Skeletal muscle satellite cell (primary cell): ENCODE measurements around the gene CES2.

Source experiments
- H3K27me3 ChIP-seq: 2 replicates; pipeline ENCODE4 v1.7.0; 2013; ENCODE audit warnings: low read length; ENCODE audit not compliant: control insufficient read depth, insufficient read depth
- H3K36me3 ChIP-seq: 2 replicates; pipeline ENCODE4 v1.7.0; 2013; ENCODE audit warnings: mild to moderate bottlenecking, control low read depth, low read length; ENCODE audit not compliant: insufficient read depth
- H3K4me1 ChIP-seq: 2 replicates; pipeline ENCODE4 v1.7.0; 2013; ENCODE audit warnings: low read length; ENCODE audit not compliant: control insufficient read depth, insufficient read depth
- H3K4me2 ChIP-seq: 2 replicates; pipeline ENCODE4 v1.7.0; 2013; ENCODE audit warnings: mild to moderate bottlenecking, low read length
- H3K4me3 ChIP-seq: 2 replicates; pipeline ENCODE4 v1.7.0; 2013; ENCODE audit warnings: low read length
- H3K9ac ChIP-seq: 2 replicates; pipeline ENCODE4 v1.7.0; 2013; ENCODE audit warnings: mild to moderate bottlenecking, low read depth, low read length, moderate library complexity
- H3K9me3 ChIP-seq: replicated peaks from 2 replicates; pipeline ENCODE4 v1.7.0; 2013; ENCODE audit warnings: mild to moderate bottlenecking, control low read depth, low read length

CES2 gene

GRCh38 chr16:66923247-66923731, 12.0 kb upstream of the CES2 start:
- H3K4me1 ChIP-seq: peaks cover 45% of the 10 kb centered on the region
- no peak overlapping the region for H3K9ac ChIP-seq
- peaks cover 30% of the 10 kb centered on the region for H3K27me3 ChIP-seq
- no peaks in the 10 kb centered on the region for H3K36me3 ChIP-seq
- H3K4me2 ChIP-seq: peak overlapping the region; percentile 43
- H3K9me3 ChIP-seq: no peaks in the 10 kb centered on the region
- H3K4me3 ChIP-seq: no peak overlapping the region

GRCh38 chr16:66923866-66924265, 11.4 kb upstream of the CES2 start:
- no peak overlapping the region for H3K4me2 ChIP-seq
- H3K36me3 ChIP-seq: no peaks in the 10 kb centered on the region
- H3K9ac ChIP-seq: no peak overlapping the region
- H3K4me1 ChIP-seq: peaks cover 49% of the 10 kb centered on the region
- H3K9me3 ChIP-seq: no peaks in the 10 kb centered on the region
- H3K4me3 ChIP-seq: no peak overlapping the region
- H3K27me3 ChIP-seq: peaks cover 29% of the 10 kb centered on the region

DNA sequence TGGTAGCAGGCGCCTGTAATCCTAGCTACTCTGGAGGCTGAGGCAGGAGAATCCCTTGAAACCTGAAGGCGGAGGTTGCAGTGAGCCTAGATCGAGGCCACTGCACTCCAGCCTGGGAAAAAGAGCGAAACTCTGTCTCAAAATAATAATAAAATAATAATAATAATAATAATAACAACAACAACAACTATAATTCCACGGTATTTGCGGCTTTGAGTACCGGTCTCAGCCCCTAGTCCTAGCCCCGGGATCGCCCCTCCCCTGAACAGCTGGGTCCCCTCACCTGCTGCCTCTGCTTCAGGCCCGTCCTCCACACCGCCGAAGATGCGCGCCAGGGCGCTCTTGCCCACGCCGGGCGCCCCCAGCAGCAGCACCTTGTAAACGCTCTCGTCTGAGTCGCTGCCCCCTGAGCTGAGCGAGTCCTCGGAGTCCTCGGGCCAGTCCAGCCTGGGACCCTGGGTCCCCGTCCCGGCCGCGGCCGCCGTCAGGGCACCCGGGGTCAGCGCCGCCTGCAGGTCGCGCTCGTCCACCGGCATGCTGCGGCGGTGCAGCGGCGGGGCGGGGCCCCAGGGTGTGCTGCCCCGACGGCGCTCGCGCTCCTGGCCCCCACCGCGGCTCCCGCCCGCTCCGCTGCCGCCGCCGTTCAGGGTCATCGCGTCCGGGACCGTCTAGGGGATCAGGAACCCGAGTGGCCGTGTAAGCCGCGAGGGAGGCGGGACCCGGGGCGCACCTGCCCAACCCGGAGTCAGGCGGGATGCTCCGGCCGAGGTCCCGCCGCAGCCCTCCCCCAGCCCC, 10.6 kb upstream of the CES2 start:
- H3K9me3 ChIP-seq: no peaks in the 10 kb centered on the region
- peaks cover 49% of the 10 kb centered on the region for H3K4me1 ChIP-seq
- H3K27me3 ChIP-seq: peaks cover 21% of the 10 kb centered on the region
- peak overlapping the region; percentile 72 for H3K4me2 ChIP-seq
- no peaks in the 10 kb centered on the region for H3K36me3 ChIP-seq
- H3K4me3 ChIP-seq: peak overlapping the region; percentile 48
- no peak overlapping the region for H3K9ac ChIP-seq

- Histone ChIP-seq H3K9me3 (no peaks in the 10 kb centered on the region), H3K4me2 (peak within 1 kb of the TSS; percentile 72), H3K4me1 (peaks cover 49% of the 10 kb centered on the region), H3K27me3 (peaks cover 15% of the 10 kb centered on the region), H3K36me3 (no peaks in the 10 kb centered on the region), H3K4me3 (peak within 1 kb of the TSS; percentile 48), H3K9ac (peak within 1 kb of the TSS; percentile 27)
Observed at GRCh38 chr16:66925322-66925840, 9.9 kb upstream of the CES2 start, which contains the start of gene RRAD. RRAD (minus strand) TSS chr16:66925535; CDS start chr16:66925179, 356 bp downstream.

- H3K4me1 ChIP-seq: peaks cover 49% of the 10 kb centered on the region
- H3K36me3 ChIP-seq: no peaks in the 10 kb centered on the region
- H3K9me3 ChIP-seq: no peaks in the 10 kb centered on the region
- H3K4me2 ChIP-seq: peak overlapping the region; percentile 25
- peak overlapping the region; percentile 27 for H3K9ac ChIP-seq
- H3K4me3 ChIP-seq: no peak overlapping the region
- H3K27me3 ChIP-seq: peaks cover 9% of the 10 kb centered on the region
Observed at GRCh38 chr16:66926171-66926947, 9.0 kb upstream of the CES2 start.

DNA sequence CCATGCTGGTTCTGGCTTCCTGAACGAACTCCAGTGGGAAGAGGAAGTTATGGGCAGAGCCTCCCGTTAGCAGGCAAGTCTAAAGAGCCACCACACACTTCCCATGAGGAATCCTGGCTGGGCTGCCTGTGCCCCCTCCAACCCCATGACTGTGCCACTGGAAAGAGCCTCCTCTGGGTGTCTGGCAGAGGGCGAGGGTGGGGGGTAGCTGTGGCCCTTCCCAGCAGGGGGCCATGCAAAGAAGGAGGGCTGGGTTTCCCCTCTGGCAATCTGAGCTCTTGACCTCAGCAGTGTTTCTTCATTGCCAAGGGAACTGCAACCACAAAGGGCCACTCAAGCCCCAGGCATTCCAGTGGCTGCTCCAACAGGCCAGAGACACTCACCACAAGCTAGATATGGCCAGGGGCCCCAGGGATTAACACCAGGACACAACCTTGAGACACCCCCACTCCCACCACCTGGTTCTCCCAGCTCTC, 8.3 kb upstream of the CES2 start:
- peaks cover 4% of the 10 kb centered on the region for H3K36me3 ChIP-seq
- peaks cover 49% of the 10 kb centered on the region for H3K4me1 ChIP-seq
- peak overlapping the region; percentile 46 for H3K4me2 ChIP-seq
- no peaks in the 10 kb centered on the region for H3K9me3 ChIP-seq
- H3K27me3 ChIP-seq: peaks cover 7% of the 10 kb centered on the region
- no peak overlapping the region for H3K4me3 ChIP-seq
- peak overlapping the region; percentile 27 for H3K9ac ChIP-seq

DNA sequence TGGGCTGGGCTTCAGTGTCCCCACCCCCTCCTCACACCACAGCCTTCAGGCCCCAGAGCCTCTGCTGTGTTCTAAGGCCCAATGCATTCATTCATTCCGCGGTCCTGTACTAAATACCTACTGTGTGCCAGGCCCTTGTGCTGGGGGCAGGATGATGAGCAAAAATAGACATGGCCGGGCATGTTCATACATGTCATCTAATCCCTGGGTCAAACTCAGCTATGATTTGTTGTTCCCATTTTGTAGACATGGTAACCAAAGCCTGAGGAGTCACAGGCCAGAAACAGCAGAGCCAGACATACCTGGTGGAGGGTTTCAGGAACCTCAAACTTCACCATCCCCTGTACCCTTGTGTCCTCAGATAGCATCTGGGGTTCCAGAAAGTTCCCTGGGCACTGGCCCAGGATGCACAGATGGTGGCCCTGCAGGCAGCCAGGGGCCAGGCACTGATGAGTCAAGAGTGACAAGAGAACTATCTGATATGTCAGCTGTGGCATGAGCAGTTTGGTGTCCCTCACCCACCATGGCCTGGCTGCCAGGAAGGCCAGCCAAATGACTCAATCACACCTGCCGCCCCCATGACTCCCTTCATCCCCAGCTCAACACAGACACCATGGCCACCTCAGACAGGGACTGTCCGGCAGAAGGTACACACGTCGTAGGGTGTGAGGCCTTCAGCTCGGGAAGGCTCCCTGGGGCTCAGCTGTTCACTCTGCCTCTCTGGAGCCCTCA, 7.2 kb upstream of the CES2 start:
- Histone ChIP-seq H3K36me3 (peaks cover 8% of the 10 kb centered on the region), H3K9ac (no peak overlapping the region), H3K4me2 (no peak overlapping the region), H3K9me3 (no peaks in the 10 kb centered on the region), H3K4me1 (peaks cover 48% of the 10 kb centered on the region), H3K4me3 (no peak overlapping the region), H3K27me3 (peaks cover 7% of the 10 kb centered on the region)

DNA sequence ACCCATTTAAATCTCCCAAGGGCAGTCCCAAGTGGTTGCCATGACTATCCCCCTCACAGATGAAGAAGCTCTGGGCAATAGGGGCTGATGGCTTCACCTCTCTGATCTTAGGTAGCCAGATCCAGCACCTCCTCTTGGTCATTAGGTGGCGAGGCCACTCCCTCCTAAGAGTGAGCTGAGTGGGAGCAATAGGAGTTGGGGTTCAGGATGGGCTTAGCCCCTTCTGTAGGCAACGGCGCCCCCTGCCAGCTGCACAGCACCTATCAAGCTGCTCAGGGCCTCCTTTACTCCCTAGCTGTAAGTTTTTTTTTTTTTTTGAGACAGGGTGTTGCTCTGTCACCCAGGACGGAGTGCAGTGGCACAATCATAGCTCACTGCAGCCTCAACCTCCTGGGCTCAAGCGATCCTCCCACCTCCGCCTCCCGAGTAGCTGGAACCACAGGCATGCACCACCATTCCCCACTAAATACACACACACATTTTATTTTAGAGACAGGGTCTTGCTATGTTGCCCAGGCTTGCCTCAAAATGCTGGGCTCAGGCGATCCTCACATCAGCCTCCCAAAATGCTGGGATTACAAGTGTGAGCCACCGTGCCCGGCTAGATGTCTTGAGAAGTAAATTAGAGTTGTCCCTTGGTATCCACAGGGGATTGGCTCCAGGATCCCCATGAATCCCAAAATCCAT, 6.5 kb upstream of the CES2 start:
- H3K9ac ChIP-seq: no peak overlapping the region

GRCh38 chr16:66930189-66930588, 5.1 kb upstream of the CES2 start:
- Histone ChIP-seq H3K36me3 (peaks cover 8% of the 10 kb centered on the region), H3K9me3 (no peaks in the 10 kb centered on the region), H3K9ac (no peak overlapping the region), H3K4me1 (peaks cover 41% of the 10 kb centered on the region), H3K4me3 (no peak overlapping the region), H3K4me2 (no peak overlapping the region), H3K27me3 (no peaks in the 10 kb centered on the region)

More for the DNA sequence above, 6.5 kb upstream of the CES2 start:
- Histone ChIP-seq H3K4me2 (no peak overlapping the region), H3K4me1 (peaks cover 47% of the 10 kb centered on the region), H3K27me3 (peaks cover 6% of the 10 kb centered on the region), H3K36me3 (peaks cover 8% of the 10 kb centered on the region), H3K9me3 (no peaks in the 10 kb centered on the region), H3K4me3 (no peak overlapping the region)

DNA sequence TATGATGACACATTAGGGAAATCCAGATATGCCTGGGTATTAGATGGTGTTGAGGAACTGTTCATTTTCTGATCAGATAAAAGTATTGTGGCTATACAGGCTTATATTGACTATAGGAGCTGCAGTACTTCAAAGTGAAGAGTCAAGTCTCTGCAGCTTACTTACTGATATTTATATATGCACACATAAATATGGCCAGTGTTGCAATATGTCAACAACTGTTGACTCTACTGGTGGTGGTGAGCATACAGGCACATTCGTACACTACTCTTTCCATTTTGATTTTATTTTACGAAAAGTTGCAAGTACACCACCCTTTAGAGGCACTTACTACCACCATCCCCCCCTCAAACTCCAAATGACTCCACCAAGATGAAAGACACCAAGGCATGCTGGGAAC, 3.7 kb upstream of the CES2 start:
- Histone ChIP-seq H3K36me3 (peaks cover 8% of the 10 kb centered on the region), H3K4me1 (peaks cover 39% of the 10 kb centered on the region), H3K9me3 (no peaks in the 10 kb centered on the region)

More for the DNA sequence above, 3.7 kb upstream of the CES2 start:
- Histone ChIP-seq H3K4me3 (no peak overlapping the region), H3K4me2 (no peak overlapping the region), H3K9ac (no peak overlapping the region), H3K27me3 (no peaks in the 10 kb centered on the region)
